CD14-positive monocyte (primary cell): ENCODE measurements around the gene DPH7. TPM values are rescaled to one million over a fixed set of nuclear protein-coding genes. Genes with fewer than 3 reads are reported as not detected.

Experiments
- DNase-seq, 3 donors: peaks; one replicate each; pipeline ENCODE4 v3.0.0-alpha.2; 2011 to 2022
- H2AFZ ChIP-seq: 2 replicates; pipeline ENCODE4 v1.6.0; 2012; ENCODE audit warnings: mild to moderate bottlenecking, low read depth, low read length, inconsistent platforms; ENCODE audit not compliant: insufficient read depth, poor library complexity, severe bottlenecking
- H3K27ac ChIP-seq, 2 donors: 1 replicate in 1 of 2; 2 replicates in 1 of 2; pipeline ENCODE4 v1.5.1; 2012 to 2013; ENCODE audit warnings: low read length in 2 of 2, control low read depth in 1 of 2, inconsistent platforms in 1 of 2, low read depth in 1 of 2, mild to moderate bottlenecking in 1 of 2
- H3K27me3 ChIP-seq, 2 donors: one replicate each; pipeline versions ENCODE4 v1.6.0 to v1.6.1; 2011 to 2013; ENCODE audit warnings: low read length in 2 of 2; ENCODE audit not compliant: control insufficient read depth in 2 of 2, insufficient read depth in 2 of 2
- H3K36me3 ChIP-seq, 2 donors: replicated peaks in 1 of 2; 1 replicate in 1 of 2; 2 replicates in 1 of 2; pipeline versions ENCODE4 v1.5.1 to v1.6.1; 2012 to 2013; ENCODE audit warnings: low read length in 2 of 2, control low read depth in 1 of 2, inconsistent platforms in 1 of 2, mild to moderate bottlenecking in 1 of 2; ENCODE audit not compliant: insufficient read depth in 2 of 2, control insufficient read depth in 1 of 2
- H3K4me1 ChIP-seq, 2 donors: 1 replicate in 1 of 2; 2 replicates in 1 of 2; pipeline versions ENCODE4 v1.5.1 to v1.6.1; 2012 to 2013; ENCODE audit warnings: low read length in 2 of 2, control low read depth in 1 of 2, inconsistent platforms in 1 of 2, mild to moderate bottlenecking in 1 of 2, moderate library complexity in 1 of 2; ENCODE audit not compliant: insufficient read depth in 2 of 2, control insufficient read depth in 1 of 2
- H3K4me2 ChIP-seq: replicated peaks from 2 replicates; pipeline ENCODE3; 2012; ENCODE audit warnings: low read length, moderate library complexity, mild to moderate bottlenecking; ENCODE audit not compliant: poor library complexity, severe bottlenecking; ENCODE audit errors: extremely low read depth
- H3K4me3 ChIP-seq, 3 experiments: fragments of 200-600 bp in 1 of 3; sonication (generic) in 1 of 3; replicated peaks in 1 of 3; 1 replicate in 2 of 3; 2 replicates in 1 of 3; pipeline ENCODE4 v1.5.1; 2011 to 2013; ENCODE audit warnings: low read length in 3 of 3, mild to moderate bottlenecking in 3 of 3, control low read depth in 2 of 3, low read depth in 2 of 3, inconsistent platforms in 1 of 3, moderate library complexity in 1 of 3
- H3K79me2 ChIP-seq: 2 replicates; pipeline ENCODE4 v1.6.0; 2012; ENCODE audit warnings: mild to moderate bottlenecking, control low read depth, inconsistent platforms, low read length, moderate library complexity; ENCODE audit not compliant: insufficient read depth
- H3K9ac ChIP-seq: 2 replicates; pipeline ENCODE4 v1.6.0; 2017; ENCODE audit warnings: low read length, mild to moderate bottlenecking; ENCODE audit not compliant: insufficient read depth, poor library complexity, severe bottlenecking
- H3K9me3 ChIP-seq, 2 donors: replicated peaks in 1 of 2; 1 replicate in 1 of 2; 2 replicates in 1 of 2; pipeline versions ENCODE4 v1.5.1 to v1.6.1; 2012 to 2013; ENCODE audit warnings: low read length in 2 of 2, control low read depth in 1 of 2; ENCODE audit not compliant: control insufficient read depth in 1 of 2, insufficient read depth in 1 of 2
- H4K20me1 ChIP-seq: 2 replicates; pipeline ENCODE4 v1.6.0; 2012; ENCODE audit warnings: mild to moderate bottlenecking, low read length, control low read depth, moderate library complexity; ENCODE audit not compliant: insufficient read depth
- H3K27ac Mint-ChIP-seq, 7 donors: one replicate each; pipeline ENCODE4 v1.8.0; 2020; ENCODE audit warnings: mild to moderate bottlenecking in 7 of 7, mixed read lengths in 7 of 7, moderate library complexity in 6 of 7, inconsistent platforms in 2 of 7
- H3K27me3 Mint-ChIP-seq, 3 donors: one replicate each; pipeline ENCODE4 v1.8.0; 2021 to 2022; ENCODE audit warnings: low read depth in 3 of 3, mild to moderate bottlenecking in 3 of 3, mixed read lengths in 3 of 3, moderate library complexity in 3 of 3, inconsistent platforms in 1 of 3
- H3K36me3 Mint-ChIP-seq, 2 donors: one replicate each; pipeline ENCODE4 v1.8.0; 2020; ENCODE audit warnings: mixed read lengths in 2 of 2, inconsistent platforms in 1 of 2, mild to moderate bottlenecking in 1 of 2
- H3K4me1 Mint-ChIP-seq: one replicate; pipeline ENCODE4 v1.8.0; 2020; ENCODE audit warnings: mild to moderate bottlenecking, mixed read lengths
- H3K4me3 Mint-ChIP-seq, 2 donors: one replicate each; pipeline ENCODE4 v1.8.0; 2020; ENCODE audit warnings: mild to moderate bottlenecking in 2 of 2, mixed read lengths in 2 of 2, moderate library complexity in 1 of 2
- H3K9me3 Mint-ChIP-seq, 7 donors: one replicate each; pipeline ENCODE4 v1.8.0; 2020 to 2022; ENCODE audit warnings: mixed read lengths in 7 of 7, mild to moderate bottlenecking in 6 of 7, moderate library complexity in 6 of 7, inconsistent platforms in 2 of 7
- CTCF ChIP-seq: fragments of 200-600 bp; IDR thresholded peaks from one replicate; pipeline ENCODE4 v1.8.0; 2022; ENCODE audit warnings: antibody characterized with exemption, mild to moderate bottlenecking
- WGBS: methylation state at CpG from one replicate; pipeline ENCODE4 v1.1.5; 2013; ENCODE audit warnings: missing lambda C conversion rate; ENCODE audit not compliant: insufficient coverage; 5-methylcytosine and 5-hydroxymethylcytosine counted together
- intact Hi-C, 2 donors: fragments of 100-400 bp; cut with micrococcal nuclease; formaldehyde crosslinking; loops; one replicate each; pipeline versions ENCODE4 v1.15.0 to v1.15.1; 2023
- polyA plus RNA-seq, 3 donors: library from polyadenylated mRNA; depleted of rRNA in 1 of 3; unstranded in 2 of 3; stranded (reverse) in 1 of 3; fragments of 300-500 nt in 2 of 3; fragments of >200 nt in 1 of 3; fragmentation: Illumina TruSeq in 2 of 3; gene quantifications; 1 replicate in 2 of 3; 2 replicates in 1 of 3; pipeline ENCODE4 v1.2.3, GENCODE V29; 2012 to 2021

The DPH7 gene
- polyA plus RNA-seq, 3 donors: 13.1 to 45.6 (median 14.2) TPM

GRCh38 chr9:137588311-137588710 lies 9.6 kb upstream of the DPH7 start:
- peaks cover 28 to 37% of the 10 kb centered on the region in 2 donors for H3K4me1 ChIP-seq
- Mint-ChIP-seq H3K36me3 (peaks cover 34 to 43% of the 10 kb centered on the region in 2 donors), H3K27me3 (peaks cover 0 to 3% (median 0%) of the 10 kb centered on the region in 3 donors), H3K4me1 (peaks cover 25% of the 10 kb centered on the region), H3K9me3 (peaks cover 0 to 2% (median 0%) of the 10 kb centered on the region in 7 donors), H3K4me3 (no peak overlapping the region), H3K27ac (no peak overlapping the region)
- no peak overlapping the region for H3K9ac ChIP-seq
- H3K9me3 ChIP-seq: no peaks in the 10 kb centered on the region
- WGBS: 97% methylated on average over 8 of the region's 13 CpGs
- H3K4me3 ChIP-seq: no peak overlapping the region
- TF ChIP-seq CTCF: no peak
- peaks cover 8% of the 10 kb centered on the region for H4K20me1 ChIP-seq
- no peaks in the 10 kb centered on the region for H3K27me3 ChIP-seq
- H2AFZ ChIP-seq: no peak overlapping the region
- peaks cover 16% of the 10 kb centered on the region for H3K79me2 ChIP-seq
- intact Hi-C loops: loop anchor here in 1 of 2 donors (2.0 kb wide), 1 partner anchor 18 kb away; no protein-coding TSS in a partner anchor
- no peak for DNase-seq
- no peak overlapping the region for H3K27ac ChIP-seq
- H3K36me3 ChIP-seq: peaks cover 24 to 38% of the 10 kb centered on the region in 2 donors
- H3K4me2 ChIP-seq: no peak overlapping the region

GRCh38 chr9:137586854-137587253 lies 8.1 kb upstream of the DPH7 start:
- Histone ChIP-seq H2AFZ (no peak overlapping the region), H3K4me1 (peaks cover 17 to 22% of the 10 kb centered on the region in 2 donors), H3K4me2 (no peak overlapping the region), H3K9ac (no peak overlapping the region), H3K4me3 (no peak overlapping the region), H3K79me2 (peaks cover 13% of the 10 kb centered on the region), H3K27ac (no peak overlapping the region), H3K36me3 (peaks cover 30 to 50% of the 10 kb centered on the region in 2 donors), H3K9me3 (no peaks in the 10 kb centered on the region), H4K20me1 (peaks cover 8% of the 10 kb centered on the region), H3K27me3 (no peaks in the 10 kb centered on the region)
- TF ChIP-seq CTCF: no peak
- no peak overlapping the region for H3K27ac Mint-ChIP-seq
- peaks cover 12% of the 10 kb centered on the region for H3K4me1 Mint-ChIP-seq
- peaks cover 0 to 2% (median 0%) of the 10 kb centered on the region in 7 donors for H3K9me3 Mint-ChIP-seq
- no peak overlapping the region for H3K4me3 Mint-ChIP-seq
- H3K27me3 Mint-ChIP-seq: peaks cover 0 to 3% (median 0%) of the 10 kb centered on the region in 3 donors
- peaks cover 47 to 57% of the 10 kb centered on the region in 2 donors for H3K36me3 Mint-ChIP-seq
- DNase-seq: no peak
- 97% methylated on average over 13 of the region's 14 CpGs for WGBS
- intact Hi-C loops: no loop called here
